ENCODE measurements around the gene CCDC171.

GRCh38 chr9:15763371-15763770, 210.5 kb downstream of the CCDC171 start:
- TF ChIP-seq POLR2A (IDR thresholded peaks at IDR 0.05): no peak
- TF ChIP-seq CTCF (IDR thresholded peaks at IDR 0.05): no peak
